ENCODE data around the gene OR2A14. TPM values are rescaled to one million over a fixed set of nuclear protein-coding genes. Genes with fewer than 3 reads are reported as not detected.

OR2A14 gene
- total and polyA plus RNA-seq, 8 donors = 0.14 to 0.20 (median 0.15) TPM; not detected in 4

DNA sequence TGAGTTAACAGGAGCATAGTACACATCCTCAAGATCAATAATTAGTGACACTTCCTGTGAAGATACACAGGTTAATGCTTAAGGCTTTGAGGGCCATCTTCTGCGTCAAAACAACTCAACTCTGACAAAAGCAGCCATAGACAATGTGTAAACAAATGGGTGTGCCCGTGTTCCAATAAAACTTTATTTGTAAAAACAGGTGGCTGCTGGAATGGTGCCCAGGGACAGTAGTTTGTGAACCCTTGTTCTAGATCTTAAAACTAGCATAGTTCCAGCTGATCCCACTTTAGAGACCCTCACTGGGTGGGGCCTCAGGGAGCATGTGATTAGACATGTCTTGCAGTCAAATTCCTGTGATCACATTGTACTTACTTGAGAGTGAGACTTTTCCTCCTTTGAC, 7.8 kb downstream of the OR2A14 start:
- Histone ChIP-seq H3K36me3 (no peaks in the 10 kb centered on the region), H3K4me3 (no peak overlapping the region), H3K9me3 (no peaks in the 10 kb centered on the region), H3K27me3 (no peaks in the 10 kb centered on the region), H3K4me1 (no peaks in the 10 kb centered on the region), H3K27ac (no peak overlapping the region)
- no peak for ATAC-seq
- TF ChIP-seq, protein P1, sequence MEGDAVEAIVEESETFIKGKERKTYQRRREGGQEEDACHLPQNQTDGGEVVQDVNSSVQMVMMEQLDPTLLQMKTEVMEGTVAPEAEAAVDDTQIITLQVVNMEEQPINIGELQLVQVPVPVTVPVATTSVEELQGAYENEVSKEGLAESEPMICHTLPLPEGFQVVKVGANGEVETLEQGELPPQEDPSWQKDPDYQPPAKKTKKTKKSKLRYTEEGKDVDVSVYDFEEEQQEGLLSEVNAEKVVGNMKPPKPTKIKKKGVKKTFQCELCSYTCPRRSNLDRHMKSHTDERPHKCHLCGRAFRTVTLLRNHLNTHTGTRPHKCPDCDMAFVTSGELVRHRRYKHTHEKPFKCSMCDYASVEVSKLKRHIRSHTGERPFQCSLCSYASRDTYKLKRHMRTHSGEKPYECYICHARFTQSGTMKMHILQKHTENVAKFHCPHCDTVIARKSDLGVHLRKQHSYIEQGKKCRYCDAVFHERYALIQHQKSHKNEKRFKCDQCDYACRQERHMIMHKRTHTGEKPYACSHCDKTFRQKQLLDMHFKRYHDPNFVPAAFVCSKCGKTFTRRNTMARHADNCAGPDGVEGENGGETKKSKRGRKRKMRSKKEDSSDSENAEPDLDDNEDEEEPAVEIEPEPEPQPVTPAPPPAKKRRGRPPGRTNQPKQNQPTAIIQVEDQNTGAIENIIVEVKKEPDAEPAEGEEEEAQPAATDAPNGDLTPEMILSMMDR (IDR thresholded peaks at IDR 0.05) = no peak
- intact Hi-C loops (cut with DNase I) = no loop called here
- no peak for DNase-seq

DNA sequence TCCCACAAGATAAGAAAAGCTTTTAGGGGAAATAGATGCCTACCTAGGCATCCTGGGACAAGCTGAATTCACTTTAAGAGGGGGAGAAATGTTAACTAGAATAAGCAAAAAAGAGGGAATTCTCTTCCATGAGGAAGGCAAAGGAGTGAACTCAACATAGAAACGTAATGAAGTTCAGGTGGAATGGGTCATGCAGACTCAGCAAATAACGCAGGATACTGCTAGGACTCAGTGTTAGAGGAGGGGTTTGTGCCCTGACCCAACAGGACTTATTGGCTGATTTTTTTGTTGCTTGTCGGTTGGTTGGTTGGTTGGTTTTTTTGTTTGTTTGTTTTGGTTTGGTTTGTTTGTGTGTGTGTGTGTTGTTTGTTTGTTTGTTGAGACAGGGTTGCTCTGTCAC, 9.3 kb downstream of the OR2A14 start:
- ATAC-seq (no peak), DNase-seq (no peak)
- Histone ChIP-seq H3K27me3 (no peaks in the 10 kb centered on the region), H3K36me3 (no peaks in the 10 kb centered on the region), H3K4me3 (no peak overlapping the region), H3K9me3 (no peaks in the 10 kb centered on the region), H3K4me1 (no peaks in the 10 kb centered on the region), H3K27ac (no peak overlapping the region)
- intact Hi-C loops (cut with DNase I) = no loop called here
- TF ChIP-seq, protein P1 (IDR thresholded peaks at IDR 0.05) = no peak

DNA sequence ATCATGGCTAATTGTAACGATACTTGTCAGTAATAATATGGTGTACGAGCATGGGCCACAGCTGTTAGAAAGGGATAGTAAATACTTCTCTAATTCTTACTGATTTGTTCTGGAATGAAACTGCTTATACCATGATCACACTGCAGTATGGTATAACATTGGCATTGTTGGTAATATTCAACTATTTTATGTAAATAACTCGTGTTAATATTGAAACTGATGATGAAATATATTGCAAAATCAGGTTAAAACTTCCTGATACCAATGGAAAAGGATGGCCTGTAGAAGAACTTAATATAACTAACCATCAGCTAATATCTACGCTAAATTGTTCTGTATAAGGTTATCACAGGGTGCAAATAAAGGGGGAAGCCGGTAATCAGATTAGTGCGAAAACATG, 10.3 kb downstream of the OR2A14 start:
- Histone ChIP-seq H3K27ac (no peak overlapping the region), H3K4me1 (no peaks in the 10 kb centered on the region), H3K36me3 (no peaks in the 10 kb centered on the region), H3K9me3 (no peaks in the 10 kb centered on the region), H3K27me3 (no peaks in the 10 kb centered on the region), H3K4me3 (no peak overlapping the region)
- TF ChIP-seq, protein P1 (IDR thresholded peaks at IDR 0.05) = no peak
- no peak for ATAC-seq
- intact Hi-C loops (cut with DNase I) = no loop called here
- DNase-seq = no peak

DNA sequence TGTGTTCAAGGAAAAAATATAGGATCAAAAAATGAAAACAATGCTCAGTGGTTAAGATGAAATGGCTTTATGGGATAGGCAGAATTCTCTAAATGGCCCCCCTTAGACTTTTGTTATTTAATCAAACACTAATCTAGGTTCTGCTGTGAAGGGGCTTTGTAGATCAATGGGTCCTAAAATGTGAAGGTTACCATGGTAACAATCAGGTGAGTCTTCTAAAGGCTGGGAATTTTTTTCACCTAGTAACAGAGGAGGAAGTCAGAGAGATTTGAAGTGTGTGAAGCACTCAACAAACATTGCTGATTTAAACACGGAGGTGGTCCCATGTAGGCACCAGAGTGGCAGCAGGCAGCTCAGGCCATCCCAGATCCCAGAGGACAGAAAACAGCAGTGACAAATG, 11.1 kb downstream of the OR2A14 start:
- Histone ChIP-seq H3K4me3 (no peak overlapping the region), H3K36me3 (no peaks in the 10 kb centered on the region), H3K27me3 (no peaks in the 10 kb centered on the region), H3K4me1 (no peaks in the 10 kb centered on the region), H3K27ac (no peak overlapping the region), H3K9me3 (no peaks in the 10 kb centered on the region)
- TF ChIP-seq, protein P1 (IDR thresholded peaks at IDR 0.05) = no peak
- DNase-seq (no peak), ATAC-seq (no peak)
- intact Hi-C loops (cut with DNase I) = no loop called here

DNA sequence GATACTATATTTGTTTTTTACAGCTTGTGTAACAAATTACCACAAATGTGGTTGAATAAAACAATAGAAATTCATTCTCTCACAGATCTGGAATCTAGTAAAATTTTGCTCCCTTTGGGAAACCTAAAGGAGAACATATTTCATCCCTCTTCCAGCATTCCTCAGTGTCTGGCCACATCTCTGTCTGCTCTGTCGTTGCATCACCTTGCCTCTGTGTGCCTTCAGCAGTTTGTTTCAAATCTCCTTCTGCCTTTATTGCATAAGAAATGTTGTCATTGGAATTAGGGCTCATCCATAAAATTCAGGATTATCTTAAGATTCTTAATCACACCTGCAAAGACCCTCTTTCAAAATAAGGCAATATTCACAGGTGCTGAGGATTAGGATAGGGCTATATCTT, 14.5 kb downstream of the OR2A14 start:
- no peak for ATAC-seq
- TF ChIP-seq, protein P1 (IDR thresholded peaks at IDR 0.05) = no peak
- no peaks in the 10 kb centered on the region for H3K27me3 ChIP-seq
- H3K9me3 ChIP-seq = no peaks in the 10 kb centered on the region
- no peaks in the 10 kb centered on the region for H3K4me1 ChIP-seq
- H3K4me3 ChIP-seq = no peak overlapping the region
- no peaks in the 10 kb centered on the region for H3K36me3 ChIP-seq
- intact Hi-C loops (cut with DNase I) = no loop called here
- no peak for DNase-seq
- H3K27ac ChIP-seq = no peak overlapping the region

Measured in left lung (tissue), 10 donors.